ENCODE data around the gene TMEM79. TPM values are rescaled to one million over a fixed set of nuclear protein-coding genes. Genes with fewer than 3 reads are reported as not detected.

Gene TMEM79
- total and polyA plus RNA-seq, 2 donors = 3.2 to 6.3 TPM

Other genes with a start within 250 kb of the TMEM79 start
- gene UBQLN4, start 230.5 kb upstream of the TMEM79 start, total RNA-seq = 13.2 TPM
- 30.3 TPM for gene UBQLN4, start 230.5 kb upstream of the TMEM79 start, polyA plus RNA-seq
- gene LAMTOR2, start 229.5 kb upstream of the TMEM79 start, total RNA-seq = 28.9 TPM
- 91.1 TPM for gene LAMTOR2, start 229.5 kb upstream of the TMEM79 start, polyA plus RNA-seq
- gene RAB25, start 223.2 kb upstream of the TMEM79 start, total RNA-seq = 11.9 TPM
- gene RAB25, start 223.2 kb upstream of the TMEM79 start, polyA plus RNA-seq = 28.2 TPM
- 7.2 TPM for gene MEX3A, start 201.9 kb upstream of the TMEM79 start, total RNA-seq
- gene MEX3A, start 201.9 kb upstream of the TMEM79 start, polyA plus RNA-seq = 0.76 TPM
- 224 TPM for gene LMNA, start 169.6 kb upstream of the TMEM79 start, total RNA-seq
- gene LMNA, start 169.6 kb upstream of the TMEM79 start, polyA plus RNA-seq = 306 TPM
- gene SEMA4A, start 130.7 kb upstream of the TMEM79 start, total RNA-seq = 7.3 TPM
- 7.0 TPM for gene SEMA4A, start 130.7 kb upstream of the TMEM79 start, polyA plus RNA-seq
- gene SLC25A44, start 90.2 kb upstream of the TMEM79 start, total RNA-seq = 5.7 TPM
- gene SLC25A44, start 90.2 kb upstream of the TMEM79 start, polyA plus RNA-seq = 13.9 TPM
- 36.9 TPM for gene PMF1, start 71.3 kb upstream of the TMEM79 start, total RNA-seq
- 65.6 TPM for gene PMF1, start 71.3 kb upstream of the TMEM79 start, polyA plus RNA-seq
- gene BGLAP, start 42.1 kb upstream of the TMEM79 start, total RNA-seq = 0.42 TPM
- gene BGLAP, start 42.1 kb upstream of the TMEM79 start, polyA plus RNA-seq = 0.68 TPM
- gene PAQR6, start 36.3 kb upstream of the TMEM79 start, total RNA-seq = 0.79 TPM
- gene PAQR6, start 36.3 kb upstream of the TMEM79 start, polyA plus RNA-seq = 1.5 TPM
- 33.3 TPM for gene SMG5, start 1.5 kb upstream of the TMEM79 start, total RNA-seq
- gene SMG5, start 1.5 kb upstream of the TMEM79 start, polyA plus RNA-seq = 47.3 TPM
- gene GLMP, start 11.4 kb downstream of the TMEM79 start, total RNA-seq = 25.9 TPM
- 41.3 TPM for gene GLMP, start 11.4 kb downstream of the TMEM79 start, polyA plus RNA-seq
- gene VHLL, start 15.0 kb downstream of the TMEM79 start, total RNA-seq = not detected
- not detected for gene VHLL, start 15.0 kb downstream of the TMEM79 start, polyA plus RNA-seq
- 169 TPM for gene CCT3, start 54.0 kb downstream of the TMEM79 start, total RNA-seq
- gene CCT3, start 54.0 kb downstream of the TMEM79 start, polyA plus RNA-seq = 178 TPM
- gene TSACC, start 54.2 kb downstream of the TMEM79 start, total RNA-seq = not detected
- 0.28 TPM for gene TSACC, start 54.2 kb downstream of the TMEM79 start, polyA plus RNA-seq
- not detected for gene RHBG, start 84.9 kb downstream of the TMEM79 start, total RNA-seq
- gene RHBG, start 84.9 kb downstream of the TMEM79 start, polyA plus RNA-seq = 0.86 TPM
- 10.0 TPM for gene MEF2D, start 216.4 kb downstream of the TMEM79 start, total RNA-seq
- gene MEF2D, start 216.4 kb downstream of the TMEM79 start, polyA plus RNA-seq = 55.5 TPM